Pons (tissue), 1 donor: ENCODE measurements around the gene EAPP.
A peak's percentile ranks its signal among the peaks of the same experiment; 100 is the strongest.
"Not testable (repeated sequence)": the region's sequence is repeated elsewhere in the genome, so short reads cannot be mapped to it uniquely, and the experiment has no call there.

ENCODE experiments used
- DNase-seq: peaks from one replicate; pipeline ENCODE4 v3.0.0-alpha.2; 2016; ENCODE audit warnings: low spot score

EAPP gene, protein sequence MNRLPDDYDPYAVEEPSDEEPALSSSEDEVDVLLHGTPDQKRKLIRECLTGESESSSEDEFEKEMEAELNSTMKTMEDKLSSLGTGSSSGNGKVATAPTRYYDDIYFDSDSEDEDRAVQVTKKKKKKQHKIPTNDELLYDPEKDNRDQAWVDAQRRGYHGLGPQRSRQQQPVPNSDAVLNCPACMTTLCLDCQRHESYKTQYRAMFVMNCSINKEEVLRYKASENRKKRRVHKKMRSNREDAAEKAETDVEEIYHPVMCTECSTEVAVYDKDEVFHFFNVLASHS

DNA sequence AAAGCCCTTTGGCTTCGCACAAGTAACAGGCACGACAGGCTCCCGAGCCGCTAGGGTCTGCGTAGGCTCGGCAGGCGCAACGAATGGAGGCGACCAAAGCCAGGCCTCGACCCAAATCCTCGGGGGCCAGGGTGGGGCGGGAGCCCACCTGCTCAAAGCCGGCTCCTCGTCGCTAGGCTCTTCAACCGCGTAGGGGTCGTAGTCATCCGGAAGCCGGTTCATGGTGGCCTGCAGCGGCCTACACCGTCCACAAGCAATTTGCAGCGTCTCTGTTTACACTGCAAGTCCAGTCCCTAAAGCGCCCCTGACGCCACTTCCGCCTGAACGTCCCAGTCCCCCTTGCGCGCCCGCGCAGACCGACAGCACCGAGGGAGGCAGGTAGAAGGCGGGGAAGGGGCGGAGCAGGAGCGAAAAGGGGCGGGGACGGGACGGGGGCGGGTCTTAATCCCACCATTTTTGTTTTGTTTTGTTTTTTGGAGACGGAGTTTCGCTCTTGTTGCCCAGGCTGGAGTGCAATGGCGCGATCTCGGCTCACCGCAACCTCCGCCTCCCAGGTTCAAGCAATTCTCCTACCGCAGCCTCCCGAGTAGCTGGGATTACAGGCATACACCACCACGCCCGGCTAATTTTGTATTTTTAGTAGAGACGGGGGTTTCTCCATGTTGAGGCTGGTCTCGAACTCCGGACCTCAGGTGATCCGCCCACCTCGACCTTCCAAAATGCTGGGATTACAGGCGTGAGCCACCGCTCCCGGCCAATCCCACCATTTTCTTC is at the start of gene EAPP:
Gene EAPP, minus strand, starts transcription at position 295 of the 774 bp plus-strand sequence. Its CDS starts 73 bp downstream, at position 222.
- peak; percentile 98 for DNase-seq

DNA sequence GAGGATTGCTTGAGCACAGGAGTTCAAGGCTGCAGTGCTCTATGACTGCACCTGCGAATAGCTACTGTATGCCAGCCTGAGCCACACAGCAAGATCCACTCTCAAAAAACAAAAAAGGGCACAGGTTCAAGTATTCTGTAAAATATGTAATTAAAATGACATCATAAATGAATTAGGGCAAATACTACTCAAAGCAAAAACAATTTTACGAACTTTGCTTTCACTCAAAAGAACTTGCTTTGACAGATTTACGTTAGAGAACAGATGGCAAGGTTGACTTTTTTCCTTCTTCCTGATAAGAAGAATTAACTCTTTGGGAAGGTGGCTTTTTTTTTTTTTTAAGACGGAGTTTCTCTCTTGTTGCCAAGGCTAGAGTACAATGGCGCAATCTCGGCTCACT is 44.0 kb upstream of the EAPP start:
- no peak for DNase-seq

DNA sequence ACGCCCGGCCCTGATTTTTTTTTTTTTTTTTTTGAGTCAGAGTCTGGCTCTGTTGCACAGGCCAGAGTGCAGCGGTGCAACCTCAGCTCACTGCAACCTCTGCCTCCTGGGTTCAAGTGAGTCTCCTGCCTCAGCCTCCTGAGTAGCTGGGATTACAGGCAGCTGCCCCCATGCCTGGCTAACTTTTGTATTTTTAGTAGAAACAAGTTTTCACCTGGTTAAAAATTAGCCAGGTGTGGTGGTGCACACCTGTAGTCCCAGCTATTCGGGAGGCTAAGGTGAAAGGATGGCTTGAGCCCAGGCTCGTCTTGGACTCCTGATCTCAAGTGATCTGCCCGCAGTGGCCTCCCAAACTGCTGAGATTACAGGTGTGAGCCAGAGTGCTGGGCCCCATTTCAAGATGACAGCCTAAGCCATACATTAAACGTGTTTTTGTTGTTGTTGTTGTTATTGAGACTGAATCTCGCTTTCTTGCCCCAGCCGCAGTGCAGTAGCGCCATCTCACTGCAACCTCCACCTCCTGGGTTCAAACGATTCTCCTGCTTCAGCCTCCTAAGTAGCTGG is 42.7 kb upstream of the EAPP start:
- DNase-seq = no peak

DNA sequence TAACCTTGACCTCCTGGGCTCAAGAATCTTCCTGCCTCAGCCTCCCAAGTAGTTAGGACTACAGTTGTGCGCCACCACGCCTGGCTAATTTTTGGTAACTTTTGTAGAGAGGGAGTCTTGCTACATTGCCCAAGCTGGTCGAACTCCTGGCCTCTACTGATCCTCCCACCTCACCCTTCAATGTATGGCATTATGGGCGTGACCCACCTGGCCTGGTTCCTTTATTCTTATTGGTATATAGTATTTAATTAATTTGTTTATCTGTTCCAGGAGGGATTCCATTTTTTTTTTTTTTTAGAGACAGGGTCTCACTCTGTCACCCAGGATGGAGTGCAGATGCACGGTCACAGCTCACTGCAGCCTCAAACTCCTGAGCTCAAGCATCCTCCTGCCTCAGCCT is 40.9 kb upstream of the EAPP start:
- DNase-seq = no peak

DNA sequence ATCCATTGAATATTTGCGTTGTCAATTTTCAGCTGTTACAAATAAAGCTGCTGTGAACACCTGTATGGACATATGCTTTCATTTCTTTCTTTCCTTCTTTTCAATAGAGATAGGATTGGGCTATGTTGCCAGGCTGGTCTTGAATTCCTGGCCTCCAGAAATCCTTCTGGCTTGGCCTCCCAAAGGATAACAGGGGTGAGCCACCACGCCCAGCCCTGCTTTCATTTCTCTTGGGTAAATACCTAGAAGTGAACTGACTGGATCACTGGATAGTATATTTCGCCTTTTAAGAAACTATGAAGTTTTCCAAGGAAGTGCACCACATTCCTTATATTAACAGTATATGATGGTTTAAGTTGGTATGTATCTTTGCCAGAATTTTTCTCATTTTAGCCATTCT is 32.3 kb upstream of the EAPP start:
- no peak for DNase-seq

DNA sequence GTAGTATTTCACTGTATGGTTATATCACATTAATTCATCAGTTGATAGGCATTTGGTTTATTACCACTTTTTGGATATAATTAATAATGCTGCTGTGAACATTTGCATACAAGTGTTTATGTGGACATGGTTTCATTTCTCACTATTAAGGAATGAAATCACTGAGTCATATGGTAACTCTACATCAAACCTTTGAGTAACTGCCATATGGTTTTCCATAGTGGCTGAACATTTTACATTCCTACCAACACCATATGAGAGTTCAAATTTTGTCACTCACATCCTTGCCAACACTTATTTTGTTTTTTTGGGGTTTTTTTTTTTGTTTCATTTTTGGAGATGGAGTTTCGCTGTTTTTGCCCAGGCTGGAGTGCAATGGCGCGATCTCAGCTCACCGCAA is 30.2 kb upstream of the EAPP start:
- no peak for DNase-seq

DNA sequence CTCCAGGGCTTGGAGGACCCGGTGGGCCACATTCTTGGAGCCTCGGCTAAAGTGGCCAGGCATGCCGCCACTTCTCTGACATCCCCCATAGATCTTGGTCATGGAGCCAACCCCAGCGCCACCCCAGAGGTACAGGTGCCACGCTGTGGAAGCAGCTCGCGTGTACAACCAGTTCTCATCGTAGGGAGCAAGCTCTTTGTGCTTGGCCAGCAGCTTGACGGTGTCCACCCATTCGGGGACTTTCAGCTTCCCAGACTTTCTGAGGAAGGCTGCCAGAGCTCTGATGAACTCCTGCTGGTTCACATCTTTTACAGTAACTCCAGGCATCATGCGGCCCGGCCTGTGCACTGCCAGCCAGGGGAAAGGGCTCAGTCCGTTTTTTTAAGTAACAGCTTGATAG is 29.3 kb upstream of the EAPP start:
- no peak for DNase-seq

DNA sequence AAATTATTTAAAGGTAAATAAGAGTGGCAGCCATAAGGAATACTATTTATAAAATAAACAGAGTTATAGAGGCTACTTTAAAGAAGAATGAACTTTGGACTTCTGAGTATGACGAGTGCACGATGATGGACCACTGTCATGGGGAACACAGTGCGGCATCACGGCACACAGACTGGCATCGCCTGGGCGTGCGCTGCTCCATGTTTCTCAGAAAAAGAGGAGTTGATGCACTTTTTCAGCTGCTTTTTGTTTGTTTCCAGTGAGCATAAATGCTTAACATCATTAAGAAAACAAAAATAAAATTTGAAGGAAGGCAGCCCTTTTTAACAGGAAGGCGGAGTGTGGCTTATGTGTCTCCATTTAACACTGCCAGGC is 23.3 kb upstream of the EAPP start:
- no peak for DNase-seq

DNA sequence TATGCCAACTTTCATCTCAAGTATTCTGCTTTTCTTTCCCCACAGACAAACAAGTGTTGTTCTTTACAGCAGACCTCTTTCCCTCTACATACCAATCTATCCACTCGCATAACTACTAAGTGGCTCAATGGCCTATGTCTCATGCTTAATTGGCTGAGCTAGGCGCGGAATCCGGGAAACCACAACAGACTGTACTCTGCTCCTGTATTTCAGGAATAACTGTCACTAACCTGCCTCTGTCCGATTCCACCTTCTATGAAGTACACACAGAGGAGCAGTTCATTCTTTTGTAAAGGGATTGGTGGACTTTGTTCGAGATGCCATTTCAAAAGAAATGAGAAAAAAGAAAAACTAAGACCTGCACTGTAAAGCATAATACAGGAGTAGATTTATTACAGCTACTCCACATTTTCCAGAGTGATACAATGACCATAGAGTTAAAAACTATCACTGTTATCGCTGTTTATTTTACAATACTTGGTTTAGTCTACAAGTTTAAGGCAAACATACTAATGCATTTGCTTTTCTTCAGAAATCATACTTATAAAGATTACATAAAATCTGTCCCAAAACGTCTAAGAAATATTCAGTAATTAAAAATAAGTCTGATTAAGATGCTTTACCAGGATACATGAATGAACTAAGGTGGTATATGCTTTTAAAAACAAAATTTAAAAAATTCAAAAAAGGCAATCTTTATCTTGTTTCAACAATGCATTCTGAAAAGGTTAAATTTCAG is 22.7 kb upstream of the EAPP start:
- DNase-seq = not testable (repeated sequence)

DNA sequence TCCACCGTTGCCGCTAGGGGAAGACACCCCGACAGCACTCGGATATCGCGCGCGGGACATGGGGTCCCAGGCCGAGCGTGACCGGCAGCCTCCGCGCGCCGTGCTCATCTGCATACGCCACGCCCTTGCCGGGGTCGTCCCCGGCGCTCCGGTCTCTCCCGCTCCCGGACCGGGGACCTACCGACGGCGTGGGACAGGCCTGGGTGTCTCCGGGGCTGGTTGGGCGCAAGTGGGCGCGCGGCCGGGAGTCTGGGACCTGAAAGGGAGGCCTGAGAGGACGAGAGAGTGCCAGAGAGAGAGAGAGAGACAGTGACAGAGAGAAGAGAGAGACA is 17.0 kb upstream of the EAPP start:
- not testable (repeated sequence) for DNase-seq

DNA sequence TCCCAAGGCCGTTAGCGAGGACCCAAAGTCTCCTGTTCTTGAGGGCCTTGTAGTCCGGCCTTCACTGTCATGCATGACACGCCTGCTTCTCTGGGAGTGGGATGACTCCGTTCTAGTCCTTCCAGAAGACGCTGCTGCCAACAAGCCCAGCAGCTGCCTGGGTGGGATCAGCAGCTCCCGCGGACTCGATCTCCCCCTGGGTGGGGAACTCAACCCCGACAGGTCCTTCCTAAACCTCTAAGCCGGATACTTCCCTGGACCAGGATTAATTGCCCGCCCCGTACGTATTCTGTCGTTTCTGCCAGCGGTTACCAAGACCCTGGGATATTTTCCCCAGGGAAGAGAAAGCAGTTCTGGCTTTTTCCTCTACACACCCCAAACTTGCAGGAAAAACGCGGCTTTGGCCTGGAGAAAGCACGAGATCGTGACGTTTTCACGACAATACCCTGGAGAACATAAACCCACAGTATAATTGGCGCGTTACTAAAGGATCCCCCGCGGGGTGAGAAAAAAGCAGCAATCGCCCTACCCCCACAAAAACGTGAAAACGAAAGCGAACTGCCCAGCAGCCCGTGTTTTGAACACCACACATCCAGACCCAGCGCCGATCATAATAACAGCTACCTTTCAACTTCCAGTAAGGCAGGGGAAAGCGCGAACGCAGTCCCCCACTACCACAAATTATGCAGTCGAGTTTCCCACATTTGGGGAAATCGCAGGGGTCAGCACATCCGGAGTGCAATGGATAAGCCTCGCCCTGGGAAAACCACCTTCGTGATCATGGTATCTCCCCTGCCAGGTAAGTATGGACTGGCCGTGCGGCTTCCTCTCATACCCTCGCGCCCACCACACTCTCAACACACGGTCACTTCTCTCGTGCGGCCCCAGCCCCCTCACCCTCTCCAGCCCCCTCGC is 16.3 kb upstream of the EAPP start:
- not testable (repeated sequence) for DNase-seq

DNA sequence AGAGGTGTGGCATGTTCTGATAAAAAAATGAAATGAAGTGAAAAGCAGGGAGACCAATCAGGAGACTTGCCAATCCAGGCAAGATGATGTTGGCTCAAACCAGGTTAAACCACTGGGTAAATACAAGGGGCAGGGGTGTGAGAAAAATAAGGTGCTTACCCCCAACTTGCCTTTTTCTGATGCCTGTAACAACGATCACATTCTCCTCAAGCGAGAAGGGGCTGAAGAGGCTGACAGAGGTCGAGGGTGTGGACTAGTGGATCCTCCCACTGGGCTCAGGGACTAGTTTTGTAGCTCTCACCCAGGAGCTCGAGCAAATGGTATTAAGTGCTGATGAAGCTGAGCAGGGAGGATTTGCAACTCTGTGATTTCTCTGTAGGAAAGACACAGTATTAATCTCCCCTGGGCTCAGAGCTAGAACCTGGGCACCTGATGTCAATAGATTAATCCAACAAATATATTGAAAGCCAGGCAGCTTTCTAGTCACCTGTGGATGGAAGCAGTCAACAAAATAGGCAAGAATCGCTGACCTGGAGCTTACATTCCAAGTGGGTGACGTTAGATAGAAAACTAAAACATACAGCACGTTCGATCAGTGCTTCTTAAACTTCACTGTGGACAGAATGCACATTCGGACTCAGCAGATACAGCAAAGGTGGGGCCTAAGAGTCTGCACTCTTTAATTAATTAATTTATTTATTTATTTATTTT is 15.2 kb upstream of the EAPP start:
- peak; percentile 19 for DNase-seq

DNA sequence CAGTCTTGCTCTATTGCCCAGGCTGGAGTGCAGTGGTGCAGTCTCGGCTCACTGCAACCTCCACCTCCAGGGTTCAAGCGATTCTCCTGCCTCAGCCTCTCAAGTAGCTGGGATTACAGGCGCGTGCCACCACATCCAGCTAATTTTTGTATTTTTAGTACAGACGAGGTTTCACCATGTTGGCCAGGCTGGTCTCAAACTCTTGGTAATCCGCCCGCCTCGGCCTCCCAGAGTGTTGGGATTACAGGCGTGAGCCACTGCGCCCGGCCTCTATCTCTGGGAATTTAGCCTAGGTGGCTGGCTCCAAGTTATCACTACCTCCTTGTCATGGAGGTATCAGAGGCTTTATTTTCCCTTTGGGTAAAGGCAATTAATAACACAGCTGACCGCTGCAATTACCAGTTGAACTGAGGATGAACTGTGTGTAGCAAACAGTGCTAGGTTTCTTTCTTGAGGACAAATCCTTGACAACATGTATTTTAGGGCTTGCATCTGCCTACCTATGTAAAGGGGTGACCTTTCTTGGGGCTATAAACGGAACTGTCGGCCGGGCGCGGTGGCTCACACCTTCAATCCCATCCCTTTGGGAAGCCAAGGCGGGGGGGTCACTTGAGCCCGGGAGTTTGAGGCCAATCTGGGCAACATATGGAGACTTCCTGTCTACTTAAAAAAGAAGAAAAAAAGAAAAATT is 9.9 kb upstream of the EAPP start:
- not testable (repeated sequence) for DNase-seq

DNA sequence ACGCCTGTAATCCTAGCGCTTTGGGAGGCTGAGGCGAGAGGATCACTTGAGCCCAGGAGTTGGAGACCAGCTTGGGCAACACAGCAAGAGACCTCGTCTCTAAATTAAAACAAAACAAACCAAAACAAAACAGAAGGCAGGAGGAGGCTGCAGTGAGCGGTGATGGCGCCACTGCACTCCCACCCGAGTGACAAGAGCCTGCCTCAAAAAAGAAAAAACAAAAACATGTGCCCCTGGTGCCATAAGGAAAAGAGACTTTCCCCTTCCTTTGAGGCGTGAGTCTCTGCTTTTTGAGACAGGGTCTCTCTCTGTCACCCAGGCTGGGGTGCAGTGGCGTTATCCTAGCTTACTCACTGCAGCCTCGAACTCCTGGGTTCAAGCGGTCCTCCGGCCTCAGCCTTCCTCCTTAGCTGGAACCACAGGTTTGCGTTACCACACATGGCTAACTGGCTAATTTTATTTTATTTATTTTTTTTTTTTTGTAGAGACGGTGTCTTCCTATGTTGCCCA is 9.0 kb upstream of the EAPP start:
- DNase-seq = no peak

DNA sequence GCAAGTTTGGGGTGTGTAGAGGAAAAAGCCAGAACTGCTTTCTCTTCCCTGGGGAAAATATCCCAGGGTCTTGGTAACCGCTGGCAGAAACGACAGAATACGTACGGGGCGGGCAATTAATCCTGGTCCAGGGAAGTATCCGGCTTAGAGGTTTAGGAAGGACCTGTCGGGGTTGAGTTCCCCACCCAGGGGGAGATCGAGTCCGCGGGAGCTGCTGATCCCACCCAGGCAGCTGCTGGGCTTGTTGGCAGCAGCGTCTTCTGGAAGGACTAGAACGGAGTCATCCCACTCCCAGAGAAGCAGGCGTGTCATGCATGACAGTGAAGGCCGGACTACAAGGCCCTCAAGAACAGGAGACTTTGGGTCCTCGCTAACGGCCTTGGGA is 7.6 kb upstream of the EAPP start:
- DNase-seq = not testable (repeated sequence)

DNA sequence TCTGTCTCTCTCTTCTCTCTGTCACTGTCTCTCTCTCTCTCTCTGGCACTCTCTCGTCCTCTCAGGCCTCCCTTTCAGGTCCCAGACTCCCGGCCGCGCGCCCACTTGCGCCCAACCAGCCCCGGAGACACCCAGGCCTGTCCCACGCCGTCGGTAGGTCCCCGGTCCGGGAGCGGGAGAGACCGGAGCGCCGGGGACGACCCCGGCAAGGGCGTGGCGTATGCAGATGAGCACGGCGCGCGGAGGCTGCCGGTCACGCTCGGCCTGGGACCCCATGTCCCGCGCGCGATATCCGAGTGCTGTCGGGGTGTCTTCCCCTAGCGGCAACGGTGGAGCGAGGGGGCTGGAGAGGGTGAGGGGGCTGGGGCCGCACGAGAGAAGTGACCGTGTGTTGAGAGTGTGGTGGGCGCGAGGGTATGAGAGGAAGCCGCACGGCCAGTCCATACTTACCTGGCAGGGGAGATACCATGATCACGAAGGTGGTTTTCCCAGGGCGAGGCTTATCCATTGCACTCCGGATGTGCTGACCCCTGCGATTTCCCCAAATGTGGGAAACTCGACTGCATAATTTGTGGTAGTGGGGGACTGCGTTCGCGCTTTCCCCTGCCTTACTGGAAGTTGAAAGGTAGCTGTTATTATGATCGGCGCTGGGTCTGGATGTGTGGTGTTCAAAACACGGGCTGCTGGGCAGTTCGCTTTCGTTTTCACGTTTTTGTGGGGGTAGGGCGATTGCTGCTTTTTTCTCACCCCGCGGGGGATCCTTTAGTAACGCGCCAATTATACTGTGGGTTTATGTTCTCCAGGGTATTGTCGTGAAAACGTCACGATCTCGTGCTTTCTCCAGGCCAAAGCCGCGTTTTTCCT is 7.0 kb upstream of the EAPP start:
- not testable (repeated sequence) for DNase-seq

DNA sequence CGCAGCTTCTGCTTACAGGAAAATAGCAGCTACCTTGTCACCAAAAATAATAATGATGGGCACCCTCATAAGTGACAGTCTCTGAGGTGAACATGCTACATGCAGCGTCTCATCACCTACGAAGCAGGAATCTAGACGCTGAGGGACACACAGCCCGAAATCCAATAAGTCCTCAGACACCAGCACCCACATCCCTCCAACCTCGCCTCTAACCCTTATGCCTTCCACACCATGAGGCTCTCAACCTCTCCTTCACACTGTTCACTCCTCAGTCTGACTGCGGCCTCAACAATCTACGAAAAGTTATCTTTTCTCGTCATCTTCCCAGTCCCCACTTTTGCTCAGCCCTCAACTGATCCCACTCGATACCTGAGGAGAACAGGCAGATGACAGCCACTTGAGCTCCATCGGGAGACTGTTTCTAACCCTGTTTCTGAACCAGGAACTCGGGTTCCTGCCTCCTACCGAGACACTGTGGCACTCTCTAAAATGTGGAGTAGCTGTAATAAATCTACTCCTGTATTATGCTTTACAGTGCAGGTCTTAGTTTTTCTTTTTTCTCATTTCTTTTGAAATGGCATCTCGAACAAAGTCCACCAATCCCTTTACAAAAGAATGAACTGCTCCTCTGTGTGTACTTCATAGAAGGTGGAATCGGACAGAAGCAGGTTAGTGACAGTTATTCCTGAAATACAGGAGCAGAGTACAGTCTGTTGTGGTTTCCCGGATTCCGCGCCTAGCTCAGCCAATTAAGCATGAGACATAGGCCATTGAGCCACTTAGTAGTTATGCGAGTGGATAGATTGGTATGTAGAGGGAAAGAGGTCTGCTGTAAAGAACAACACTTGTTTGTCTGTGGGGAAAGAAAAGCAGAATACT is 919 bp upstream of the EAPP start:
- DNase-seq = peak; percentile 26

DNA sequence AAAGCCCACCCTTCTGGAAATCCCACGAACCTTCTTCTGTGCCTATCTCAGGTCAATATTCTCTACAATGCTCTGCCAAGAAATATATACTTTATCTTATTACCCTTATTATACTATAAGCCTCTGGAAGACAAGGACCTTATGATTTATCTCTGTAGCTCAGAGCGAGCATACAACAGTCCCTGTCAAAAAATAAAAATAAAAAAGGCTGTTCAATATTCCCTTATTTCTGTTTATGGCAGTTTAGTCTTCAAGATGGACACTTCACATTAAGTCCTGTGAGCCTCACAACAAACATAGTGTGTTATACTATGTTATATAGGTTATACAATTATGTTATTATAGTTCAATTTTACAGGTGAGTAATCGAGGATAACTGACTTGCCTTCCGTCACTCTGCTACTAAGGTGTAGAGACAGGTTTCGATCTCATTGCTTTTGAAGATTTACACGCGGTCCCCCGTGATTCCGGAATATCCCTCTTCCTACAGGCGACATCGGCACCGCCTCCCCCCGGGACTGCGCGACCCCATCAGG is 562 bp downstream of the EAPP start:
- no peak for DNase-seq
